Neural crest cell (in vitro differentiated cells): ENCODE measurements around the gene NEU1. TPM values are rescaled to one million over a fixed set of nuclear protein-coding genes. Genes with fewer than 3 reads are reported as not detected.
A peak's percentile ranks its signal among the peaks of the same experiment; 100 is the strongest.
"Not testable (repeated sequence)": the region's sequence is repeated elsewhere in the genome, so short reads cannot be mapped to it uniquely, and the experiment has no call there.

Experiments
- DNase-seq: peaks from one replicate; pipeline ENCODE4 v3.0.0; 2021; ENCODE audit warnings: low read depth, mixed read lengths, low spot score
- H3K27ac Mint-ChIP-seq: one replicate; pipeline ENCODE4 v1.8.0; 2021; ENCODE audit warnings: mild to moderate bottlenecking, mixed read lengths; ENCODE audit not compliant: unreplicated experiment
- H3K27me3 Mint-ChIP-seq: 2 replicates; pipeline ENCODE4 v1.8.0; 2021; ENCODE audit warnings: low read depth, mild to moderate bottlenecking, mixed read lengths
- H3K36me3 Mint-ChIP-seq: 2 replicates; pipeline ENCODE4 v1.8.0; 2021; ENCODE audit warnings: low read depth, mild to moderate bottlenecking, mixed read lengths
- H3K4me1 Mint-ChIP-seq: 2 replicates; pipeline ENCODE4 v1.8.0; 2021; ENCODE audit warnings: mixed read lengths
- H3K4me3 Mint-ChIP-seq: one replicate; pipeline ENCODE4 v1.8.0; 2021; ENCODE audit warnings: mild to moderate bottlenecking, mixed read lengths
- H3K9me3 Mint-ChIP-seq: 2 replicates; pipeline ENCODE4 v1.8.0; 2021; ENCODE audit warnings: mixed read lengths
- CTCF ChIP-seq: fragments of 200-600 bp; sonication (generic); conservative IDR thresholded peaks from 2 replicates; pipeline ENCODE4 v1.5.0; 2021; ENCODE audit warnings: antibody characterized with exemption, mild to moderate bottlenecking
- total RNA-seq: library from RNA; stranded (reverse); gene quantifications from 2 replicates; pipeline ENCODE4 v1.2.1, GENCODE V29; 2021

The NEU1 gene
- total RNA-seq, 1 donor from 2014 or later = 49.9 TPM

GRCh38 chr6:31859923-31860322 lies 2.7 kb downstream of the NEU1 start:
- H3K27me3 Mint-ChIP-seq = no peaks in the 10 kb centered on the region
- TF ChIP-seq CTCF = no peak
- no peak overlapping the region for H3K27ac Mint-ChIP-seq
- no peak for DNase-seq
- no peaks in the 10 kb centered on the region for H3K9me3 Mint-ChIP-seq
- H3K4me3 Mint-ChIP-seq = peak overlapping the region; percentile 75
- H3K4me1 Mint-ChIP-seq = peaks cover 26% of the 10 kb centered on the region
- H3K36me3 Mint-ChIP-seq = peaks cover 14% of the 10 kb centered on the region

GRCh38 chr6:31858707-31859106 lies 3.9 kb downstream of the NEU1 start:
- Mint-ChIP-seq H3K4me1 (peaks cover 18% of the 10 kb centered on the region), H3K27ac (no peak overlapping the region), H3K9me3 (no peaks in the 10 kb centered on the region), H3K4me3 (peak overlapping the region; percentile 41), H3K36me3 (peaks cover 14% of the 10 kb centered on the region), H3K27me3 (no peaks in the 10 kb centered on the region)
- DNase-seq = no peak
- no peak for TF ChIP-seq CTCF

- H3K27ac Mint-ChIP-seq, H3K9me3 Mint-ChIP-seq, H3K27me3 Mint-ChIP-seq, DNase-seq: not testable (repeated sequence)
- H3K36me3 Mint-ChIP-seq = peaks cover 17% of the 10 kb centered on the region
- peak overlapping the region; percentile 1 for H3K4me3 Mint-ChIP-seq
- peaks cover 12% of the 10 kb centered on the region for H3K4me1 Mint-ChIP-seq
Observed at GRCh38 chr6:31857774-31858173, 4.8 kb downstream of the NEU1 start.

GRCh38 chr6:31851980-31852718 lies 10.5 kb downstream of the NEU1 start:
- H3K4me3 Mint-ChIP-seq = peak overlapping the region; percentile 15
- H3K27ac Mint-ChIP-seq, DNase-seq, H3K27me3 Mint-ChIP-seq, H3K4me1 Mint-ChIP-seq, H3K9me3 Mint-ChIP-seq: not testable (repeated sequence)
- H3K36me3 Mint-ChIP-seq = peaks cover 13% of the 10 kb centered on the region

GRCh38 chr6:31851485-31851832 lies 11.2 kb downstream of the NEU1 start:
- Mint-ChIP-seq H3K4me3 (peak overlapping the region; percentile 1), H3K27ac (peak overlapping the region; percentile 78), H3K27me3 (no peaks in the 10 kb centered on the region), H3K4me1 (peaks cover 4% of the 10 kb centered on the region), H3K36me3 (peaks cover 13% of the 10 kb centered on the region), H3K9me3 (no peaks in the 10 kb centered on the region)
- DNase-seq = no peak
- no peak for TF ChIP-seq CTCF

GRCh38 chr6:31850765-31851484 lies 11.7 kb downstream of the NEU1 start:
- Mint-ChIP-seq H3K36me3 (peaks cover 13% of the 10 kb centered on the region), H3K27me3 (no peaks in the 10 kb centered on the region), H3K9me3 (no peaks in the 10 kb centered on the region), H3K4me1 (peaks cover 4% of the 10 kb centered on the region), H3K27ac (no peak overlapping the region), H3K4me3 (peak overlapping the region; percentile 1)
- TF ChIP-seq CTCF = no peak
- no peak for DNase-seq
